ENCODE results near the gene TMEM259. TPM values are rescaled to one million over a fixed set of nuclear protein-coding genes. Genes with fewer than 3 reads are reported as not detected.

The TMEM259 gene
- total and polyA plus RNA-seq, 2 of the 8 experiments (the other 6 are each of a cell fraction or from before 2014, with no cell fraction given) = 140 to 243 TPM

- TF ChIP-seq, protein P1, sequence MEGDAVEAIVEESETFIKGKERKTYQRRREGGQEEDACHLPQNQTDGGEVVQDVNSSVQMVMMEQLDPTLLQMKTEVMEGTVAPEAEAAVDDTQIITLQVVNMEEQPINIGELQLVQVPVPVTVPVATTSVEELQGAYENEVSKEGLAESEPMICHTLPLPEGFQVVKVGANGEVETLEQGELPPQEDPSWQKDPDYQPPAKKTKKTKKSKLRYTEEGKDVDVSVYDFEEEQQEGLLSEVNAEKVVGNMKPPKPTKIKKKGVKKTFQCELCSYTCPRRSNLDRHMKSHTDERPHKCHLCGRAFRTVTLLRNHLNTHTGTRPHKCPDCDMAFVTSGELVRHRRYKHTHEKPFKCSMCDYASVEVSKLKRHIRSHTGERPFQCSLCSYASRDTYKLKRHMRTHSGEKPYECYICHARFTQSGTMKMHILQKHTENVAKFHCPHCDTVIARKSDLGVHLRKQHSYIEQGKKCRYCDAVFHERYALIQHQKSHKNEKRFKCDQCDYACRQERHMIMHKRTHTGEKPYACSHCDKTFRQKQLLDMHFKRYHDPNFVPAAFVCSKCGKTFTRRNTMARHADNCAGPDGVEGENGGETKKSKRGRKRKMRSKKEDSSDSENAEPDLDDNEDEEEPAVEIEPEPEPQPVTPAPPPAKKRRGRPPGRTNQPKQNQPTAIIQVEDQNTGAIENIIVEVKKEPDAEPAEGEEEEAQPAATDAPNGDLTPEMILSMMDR (IDR thresholded peaks at IDR 0.05; ENCODE audit: control extremely low read depth in 1 of 3, insufficient read depth in 1 of 3, low read depth in 1 of 3, low read length in 3 of 3) = no peak
- TF ChIP-seq SP4 (IDR thresholded peaks at IDR 0.05; ENCODE audit: low read length) (no peak), HDAC6 (IDR thresholded peaks at IDR 0.05; ENCODE audit: low read depth, low read length) (no peak), EZH2 (IDR thresholded peaks at IDR 0.05; ENCODE audit: low read depth, low read length, severe bottlenecking) (no peak), GABPA (IDR thresholded peaks at IDR 0.05; ENCODE audit: borderline replicate concordance, insufficient read depth, low read length) (no peak), RNF2 (IDR thresholded peaks at IDR 0.05; ENCODE audit: borderline replicate concordance, low read depth, low read length, missing control alignments, poor library complexity, severe bottlenecking) (no peak), ATF3 (IDR thresholded peaks at IDR 0.05; ENCODE audit: insufficient read depth, low read depth, low read length) (no peak), BACH1 (IDR thresholded peaks at IDR 0.05; ENCODE audit: low read length) (no peak), NRF1 (IDR thresholded peaks at IDR 0.05; ENCODE audit: low read depth, low read length) (no peak), POLR2AphosphoS5 (IDR thresholded peaks at IDR 0.05; ENCODE audit: low read depth, low read length) (no peak)
These were observed 27.0 kb downstream of the TMEM259 start (continued) for GRCh38 chr19:993831-994393.

Data from H1 (cell line).